PC-3 (cell line): ENCODE measurements around the gene GATA6. TPM values are rescaled to one million over a fixed set of nuclear protein-coding genes. Genes with fewer than 3 reads are reported as not detected.

Experiments used
- ATAC-seq: fragments of 200-7000 bp; cut with Tn5 transposase; 2 replicates; pipeline ENCODE4 v1.9.1; 2020; ENCODE audit warnings: mild to moderate bottlenecking, moderate library complexity
- BruUV-seq: library from RNA; stranded (reverse); fragments of 400-500 nt; replicated peaks from 2 replicates; lab custom pipeline; 2021; lab: Mats Ljungman, UMichigan
- CTCF ChIA-PET: fragments of 300-600 bp; sonication (Branson Sonifier 250); formaldehyde crosslinking; loops from one replicate; lab custom pipeline; 2022; ENCODE audit warnings: antibody characterized with exemption; lab: Charles Lee
- POLR2A ChIA-PET: fragments of 300-600 bp; sonication (Branson Sonifier 250); formaldehyde crosslinking; loops from one replicate; lab custom pipeline; 2022; ENCODE audit warnings: antibody characterized with exemption; ENCODE audit not compliant: unreplicated experiment; lab: Charles Lee
- DNase-seq: peaks from one replicate; pipeline ENCODE4 v3.0.0-alpha.2; 2015
- H2AFZ ChIP-seq: fragments of 300-600 bp; sonication (generic); 2 replicates; pipeline ENCODE4 v1.6.0; 2016; ENCODE audit warnings: antibody characterized with exemption, low read length
- H3F3A ChIP-seq: fragments of 300-600 bp; sonication (generic); one replicate; pipeline ENCODE4 v1.6.0; 2017; ENCODE audit warnings: antibody characterized with exemption, low read length, control low read depth, mild to moderate bottlenecking; ENCODE audit not compliant: unreplicated experiment
- H3K27ac ChIP-seq: fragments of 300-600 bp; sonication (generic); 2 replicates; pipeline ENCODE4 v1.5.1; 2016; ENCODE audit warnings: mild to moderate bottlenecking, low read length
- H3K27me3 ChIP-seq: fragments of 300-600 bp; sonication (generic); 2 replicates; pipeline ENCODE4 v1.6.1; 2016; ENCODE audit warnings: low read length, mixed read lengths
- H3K36me3 ChIP-seq: fragments of 300-600 bp; sonication (generic); 2 replicates; pipeline ENCODE4 v1.6.1; 2016; ENCODE audit warnings: low read depth, mixed run types, low read length, mixed read lengths
- H3K4me1 ChIP-seq: fragments of 300-600 bp; sonication (generic); 2 replicates; pipeline ENCODE4 v1.5.1; 2016; ENCODE audit warnings: low read length; ENCODE audit not compliant: insufficient read depth
- H3K4me2 ChIP-seq: fragments of 300-600 bp; sonication (generic); 2 replicates; pipeline ENCODE4 v1.6.0; 2016; ENCODE audit warnings: low read length
- H3K4me3 ChIP-seq: fragments of 300-600 bp; sonication (generic); 2 replicates; pipeline ENCODE4 v1.5.1; 2016; ENCODE audit warnings: mild to moderate bottlenecking, low read length, mixed read lengths
- H3K79me2 ChIP-seq: fragments of 300-600 bp; sonication (generic); 2 replicates; pipeline ENCODE4 v1.6.1; 2017; ENCODE audit warnings: low read length, mixed read lengths
- H3K9ac ChIP-seq: fragments of 300-600 bp; sonication (generic); 2 replicates; pipeline ENCODE4 v1.6.0; 2016; ENCODE audit warnings: mild to moderate bottlenecking, low read length
- H3K9me2 ChIP-seq: fragments of 300-600 bp; sonication (generic); replicated peaks from 2 replicates; pipeline ENCODE4 v1.6.1; 2016; ENCODE audit warnings: mixed run types, low read length, mixed read lengths
- H3K9me3 ChIP-seq: fragments of 300-600 bp; sonication (generic); 2 replicates; pipeline ENCODE4 v1.6.1; 2016; ENCODE audit warnings: low read length, mixed read lengths
- H4K20me1 ChIP-seq: fragments of 300-600 bp; sonication (generic); 2 replicates; pipeline ENCODE4 v1.6.1; 2016; ENCODE audit warnings: low read length, mixed read lengths
- CTCF ChIP-seq: fragments of 300-600 bp; sonication (generic); conservative IDR thresholded peaks from 2 replicates; pipeline ENCODE4 v1.5.1; 2017; ENCODE audit warnings: antibody characterized with exemption, low read depth, mild to moderate bottlenecking, low read length
- EZH2 ChIP-seq: fragments of 300-600 bp; sonication (generic); IDR thresholded peaks from one replicate; pipeline ENCODE4 v1.6.1; 2017; ENCODE audit warnings: antibody characterized with exemption, mild to moderate bottlenecking, low read length; ENCODE audit not compliant: unreplicated experiment
- EZH2phosphoT487 ChIP-seq: fragments of 300-600 bp; sonication (generic); IDR thresholded peaks from 2 replicates; pipeline ENCODE4 v1.6.1; 2018; ENCODE audit warnings: mild to moderate bottlenecking, antibody characterized with exemption, low read length, borderline replicate concordance
- intact Hi-C: fragments of 100-400 bp; cut with micrococcal nuclease; formaldehyde crosslinking; loops from 2 replicates; pipeline ENCODE4 v1.9.0; 2023
- total RNA-seq: library from RNA; depleted of rRNA; stranded (reverse); fragments of >200 nt; gene quantifications from 2 replicates; pipeline ENCODE4 v1.2.3, GENCODE V29; 2014

GATA6 gene
- total RNA-seq, 1 experiment from 2014 or later: 19.4 TPM

- Histone ChIP-seq H3K4me1 (peaks cover 5% of the 10 kb centered on the region; the same call in 1 of the 2 replicates), H2AFZ (no peak overlapping the region), H3K79me2 (no peaks in the 10 kb centered on the region), H3K4me3 (no peak overlapping the region), H4K20me1 (no peaks in the 10 kb centered on the region; the same call in 1 of the 2 replicates), H3K27me3 (no peaks in the 10 kb centered on the region), H3K9me2 (no peaks in the 10 kb centered on the region), H3K9me3 (no peaks in the 10 kb centered on the region), H3F3A (no peaks in the 10 kb centered on the region), H3K27ac (no peak overlapping the region), H3K4me2 (no peak overlapping the region), H3K36me3 (peaks cover 14% of the 10 kb centered on the region; the same call in 1 of the 2 replicates), H3K9ac (no peak overlapping the region)
- BruUV-seq: no TSS peak
- TF ChIP-seq EZH2phosphoT487 (no peak), CTCF (no peak), EZH2 (no peak)
- intact Hi-C loops: no loop called here
- ChIA-PET POLR2A (no interaction called here), CTCF (no interaction called here)
- no peak for DNase-seq
- no peak for ATAC-seq
Observed at GRCh38 chr18:22188559-22189267, 19.3 kb downstream of the GATA6 start.

GRCh38 chr18:22189449-22190166 is 20.2 kb downstream of the GATA6 start:
- Histone ChIP-seq H3K79me2 (no peaks in the 10 kb centered on the region), H3F3A (no peaks in the 10 kb centered on the region), H3K27me3 (no peaks in the 10 kb centered on the region), H3K9ac (no peak overlapping the region), H3K4me2 (no peak overlapping the region), H3K36me3 (peaks cover 15% of the 10 kb centered on the region; the same call in 1 of the 2 replicates), H3K9me3 (no peaks in the 10 kb centered on the region), H3K27ac (no peak overlapping the region), H2AFZ (no peak overlapping the region), H3K4me3 (no peak overlapping the region), H3K4me1 (peaks cover 5% of the 10 kb centered on the region; the same call in 1 of the 2 replicates), H4K20me1 (no peaks in the 10 kb centered on the region; the same call in 1 of the 2 replicates), H3K9me2 (no peaks in the 10 kb centered on the region)
- DNase-seq: no peak
- no TSS peak for BruUV-seq
- intact Hi-C loops: no loop called here
- no peak for ATAC-seq
- CTCF ChIA-PET: no interaction called here
- POLR2A ChIA-PET: no interaction called here
- no peak for TF ChIP-seq EZH2
- no peak for TF ChIP-seq EZH2phosphoT487
- no peak for TF ChIP-seq CTCF
